Astrocyte (in vitro differentiated cells and primary cell): ENCODE measurements around the gene NEIL3. TPM values are rescaled to one million over a fixed set of nuclear protein-coding genes. Genes with fewer than 3 reads are reported as not detected.
A peak's percentile ranks its signal among the peaks of the same experiment; 100 is the strongest.

Experiments
- DNase-seq: peaks from one replicate; pipeline ENCODE4 v3.0.0-alpha.2; 2010; ENCODE audit warnings: low read depth
- FAIRE-seq: peaks from 2 replicates; lab custom pipeline; 2011; peaks lifted over from hg19 to GRCh38; lab: Jason Lieb, UNC
- H2AFZ ChIP-seq: 2 replicates; pipeline ENCODE4 v1.6.0; 2012; ENCODE audit warnings: low read depth, low read length, inconsistent platforms
- H3K27ac ChIP-seq: 2 replicates; pipeline ENCODE4 v1.5.1; 2011; ENCODE audit warnings: low read depth, low read length, inconsistent platforms
- H3K27me3 ChIP-seq: 2 replicates; pipeline ENCODE4 v1.6.0; 2011; ENCODE audit warnings: low read length, inconsistent platforms; ENCODE audit not compliant: insufficient read depth
- H3K36me3 ChIP-seq: 2 replicates; pipeline ENCODE4 v1.5.1; 2011; ENCODE audit warnings: low read length, inconsistent platforms; ENCODE audit not compliant: insufficient read depth
- H3K4me1 ChIP-seq: 2 replicates; pipeline ENCODE4 v1.5.1; 2011; ENCODE audit warnings: low read length, inconsistent platforms; ENCODE audit not compliant: insufficient read depth
- H3K4me2 ChIP-seq: 2 replicates; pipeline ENCODE4 v1.6.0; 2012; ENCODE audit warnings: low read length, inconsistent platforms
- H3K4me3 ChIP-seq: 2 replicates; pipeline ENCODE4 v1.5.1; 2011; ENCODE audit warnings: low read depth, mild to moderate bottlenecking, low read length, inconsistent platforms; ENCODE audit not compliant: insufficient read depth
- H3K79me2 ChIP-seq: 2 replicates; pipeline ENCODE4 v1.6.0; 2012; ENCODE audit warnings: mild to moderate bottlenecking, low read length, inconsistent platforms; ENCODE audit not compliant: insufficient read depth
- H3K9ac ChIP-seq: 2 replicates; pipeline ENCODE4 v1.6.0; 2012; ENCODE audit warnings: mild to moderate bottlenecking, low read length, inconsistent platforms
- H3K9me3 ChIP-seq: 2 replicates; pipeline ENCODE4 v1.5.1; 2012; ENCODE audit warnings: low read depth, mild to moderate bottlenecking, low read length, inconsistent platforms; ENCODE audit not compliant: insufficient read depth
- H4K20me1 ChIP-seq: 2 replicates; pipeline ENCODE4 v1.6.0; 2012; ENCODE audit warnings: low read length, inconsistent platforms; ENCODE audit not compliant: insufficient read depth
- H3K27ac Mint-ChIP-seq: one replicate; pipeline ENCODE4 v1.8.0; 2021; ENCODE audit warnings: mild to moderate bottlenecking, mixed read lengths; ENCODE audit not compliant: unreplicated experiment
- H3K27me3 Mint-ChIP-seq: one replicate; pipeline ENCODE4 v1.8.0; 2021; ENCODE audit warnings: low read depth, mixed read lengths; ENCODE audit not compliant: unreplicated experiment
- H3K36me3 Mint-ChIP-seq: one replicate; pipeline ENCODE4 v1.8.0; 2021; ENCODE audit warnings: low read depth, mixed read lengths; ENCODE audit not compliant: unreplicated experiment
- H3K4me1 Mint-ChIP-seq: one replicate; pipeline ENCODE4 v1.8.0; 2021; ENCODE audit warnings: low read depth, mixed read lengths; ENCODE audit not compliant: unreplicated experiment
- H3K4me3 Mint-ChIP-seq: one replicate; pipeline ENCODE4 v1.8.0; 2021; ENCODE audit warnings: mild to moderate bottlenecking, moderate library complexity, mixed read lengths; ENCODE audit not compliant: unreplicated experiment
- H3K9me3 Mint-ChIP-seq: one replicate; pipeline ENCODE4 v1.8.0; 2021; ENCODE audit warnings: mild to moderate bottlenecking, mixed read lengths; ENCODE audit not compliant: unreplicated experiment
- EZH2 ChIP-seq: IDR thresholded peaks from 2 replicates; pipeline ENCODE4 v1.6.1; 2012; ENCODE audit warnings: mild to moderate bottlenecking, low read length, inconsistent platforms; ENCODE audit not compliant: insufficient read depth
- total RNA-seq: library from RNA; stranded (reverse); gene quantifications from 2 replicates; pipeline ENCODE4 v1.2.1, GENCODE V29; 2021
- TF ChIP-seq, protein P1 (sequence below): IDR thresholded peaks from 2 replicates; pipeline ENCODE4 v1.5.1; 2011; ENCODE audit warnings: low read depth, mild to moderate bottlenecking, inconsistent platforms, low read length, moderate library complexity; ENCODE audit not compliant: insufficient read depth

The NEIL3 gene
- total RNA-seq, 1 donor from 2014 or later = 0.91 TPM

DNA sequence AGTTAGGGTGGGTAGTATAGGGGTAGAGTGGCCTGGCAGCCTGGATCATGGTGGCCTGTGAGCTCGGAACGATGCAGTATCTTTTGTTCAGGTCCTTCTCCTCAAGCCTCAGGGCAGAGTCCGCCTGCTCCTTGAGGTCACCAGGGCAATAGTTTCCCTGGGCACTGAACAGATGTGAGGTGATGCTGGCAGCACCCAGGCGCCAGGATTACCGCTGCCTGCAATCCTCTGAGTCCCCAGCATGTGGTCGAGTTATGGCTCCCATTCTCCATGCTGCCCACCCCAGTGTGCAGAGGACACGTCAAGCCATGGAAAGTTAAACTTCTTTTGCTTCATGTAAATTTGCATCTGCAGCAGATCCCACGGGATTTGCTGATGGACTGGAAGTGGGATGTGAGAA, 38.7 kb downstream of the NEIL3 start:
- Histone ChIP-seq H3K9me3 (no peaks in the 10 kb centered on the region), H2AFZ (no peak overlapping the region), H3K79me2 (no peaks in the 10 kb centered on the region), H3K4me2 (no peak overlapping the region), H3K4me1 (no peaks in the 10 kb centered on the region), H3K27me3 (no peaks in the 10 kb centered on the region), H3K4me3 (no peak overlapping the region), H3K9ac (no peak overlapping the region), H3K27ac (no peak overlapping the region), H3K36me3 (no peaks in the 10 kb centered on the region), H4K20me1 (no peaks in the 10 kb centered on the region)
- Mint-ChIP-seq H3K36me3 (no peaks in the 10 kb centered on the region), H3K9me3 (no peaks in the 10 kb centered on the region), H3K4me1 (no peaks in the 10 kb centered on the region), H3K27me3 (no peaks in the 10 kb centered on the region), H3K27ac (no peak overlapping the region), H3K4me3 (no peak overlapping the region)
- FAIRE-seq (no peak), DNase-seq (no peak)
- no peak for TF ChIP-seq EZH2
- TF ChIP-seq, protein P1, sequence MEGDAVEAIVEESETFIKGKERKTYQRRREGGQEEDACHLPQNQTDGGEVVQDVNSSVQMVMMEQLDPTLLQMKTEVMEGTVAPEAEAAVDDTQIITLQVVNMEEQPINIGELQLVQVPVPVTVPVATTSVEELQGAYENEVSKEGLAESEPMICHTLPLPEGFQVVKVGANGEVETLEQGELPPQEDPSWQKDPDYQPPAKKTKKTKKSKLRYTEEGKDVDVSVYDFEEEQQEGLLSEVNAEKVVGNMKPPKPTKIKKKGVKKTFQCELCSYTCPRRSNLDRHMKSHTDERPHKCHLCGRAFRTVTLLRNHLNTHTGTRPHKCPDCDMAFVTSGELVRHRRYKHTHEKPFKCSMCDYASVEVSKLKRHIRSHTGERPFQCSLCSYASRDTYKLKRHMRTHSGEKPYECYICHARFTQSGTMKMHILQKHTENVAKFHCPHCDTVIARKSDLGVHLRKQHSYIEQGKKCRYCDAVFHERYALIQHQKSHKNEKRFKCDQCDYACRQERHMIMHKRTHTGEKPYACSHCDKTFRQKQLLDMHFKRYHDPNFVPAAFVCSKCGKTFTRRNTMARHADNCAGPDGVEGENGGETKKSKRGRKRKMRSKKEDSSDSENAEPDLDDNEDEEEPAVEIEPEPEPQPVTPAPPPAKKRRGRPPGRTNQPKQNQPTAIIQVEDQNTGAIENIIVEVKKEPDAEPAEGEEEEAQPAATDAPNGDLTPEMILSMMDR = no peak

DNA sequence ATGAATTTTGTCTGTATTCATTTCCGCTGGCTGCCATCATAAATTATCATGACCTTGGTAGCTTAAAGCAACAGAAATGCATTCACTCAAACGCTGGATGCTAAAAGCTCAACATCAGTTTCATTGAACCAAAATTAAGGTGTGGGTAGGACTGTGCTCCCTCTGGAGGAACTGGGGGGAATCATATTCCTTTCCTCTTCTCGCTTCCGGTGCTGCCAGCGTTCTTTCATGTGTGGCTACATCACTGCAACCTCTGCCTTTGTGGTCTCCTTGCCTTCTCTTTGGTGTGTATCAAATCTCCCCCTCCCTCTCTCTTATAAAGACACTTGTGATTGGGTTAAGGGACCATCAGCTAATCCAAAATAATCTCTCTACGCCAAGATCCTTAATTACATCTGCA, 39.5 kb downstream of the NEIL3 start:
- Histone ChIP-seq H3K4me3 (no peak overlapping the region), H3K36me3 (no peaks in the 10 kb centered on the region), H3K27me3 (no peaks in the 10 kb centered on the region), H3K79me2 (no peaks in the 10 kb centered on the region), H3K4me2 (no peak overlapping the region), H2AFZ (no peak overlapping the region), H3K9ac (no peak overlapping the region), H3K27ac (no peak overlapping the region), H4K20me1 (no peaks in the 10 kb centered on the region), H3K4me1 (no peaks in the 10 kb centered on the region), H3K9me3 (no peaks in the 10 kb centered on the region)
- no peak for TF ChIP-seq EZH2
- TF ChIP-seq, protein P1 = no peak
- no peaks in the 10 kb centered on the region for H3K4me1 Mint-ChIP-seq
- FAIRE-seq (no peak), DNase-seq (no peak)
- no peak overlapping the region for H3K4me3 Mint-ChIP-seq
- H3K9me3 Mint-ChIP-seq = no peaks in the 10 kb centered on the region
- no peaks in the 10 kb centered on the region for H3K27me3 Mint-ChIP-seq
- no peaks in the 10 kb centered on the region for H3K36me3 Mint-ChIP-seq
- H3K27ac Mint-ChIP-seq = no peak overlapping the region

DNA sequence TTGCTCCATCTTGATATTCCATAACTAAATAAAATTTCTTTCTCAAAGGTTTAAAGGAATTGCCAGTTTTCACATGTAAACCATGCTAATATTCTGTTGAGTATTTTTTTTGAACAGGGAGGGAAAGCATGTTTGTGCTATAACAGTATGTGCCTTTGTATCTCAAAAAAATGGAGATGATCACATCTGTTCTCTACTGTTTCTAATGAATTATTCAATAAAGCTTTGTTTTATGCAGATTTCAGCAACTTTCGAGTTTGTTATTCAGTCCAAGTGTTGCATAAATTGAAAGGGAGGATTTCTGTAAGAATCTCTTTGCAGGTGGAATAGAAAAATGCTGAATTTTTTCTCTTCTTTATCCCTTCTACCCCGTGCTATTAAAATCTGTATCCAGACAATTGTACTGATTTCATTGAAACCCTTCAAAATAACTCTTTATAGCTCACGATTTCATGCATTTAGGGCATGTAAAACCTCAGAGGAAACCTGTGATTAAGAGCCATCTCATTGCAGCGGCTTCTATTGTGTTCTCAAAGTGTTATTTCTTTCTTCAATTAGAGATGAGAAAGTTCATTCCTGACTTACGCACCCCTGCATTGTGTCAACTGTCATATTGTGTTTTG, 42.1 kb downstream of the NEIL3 start:
- Mint-ChIP-seq H3K4me1 (no peaks in the 10 kb centered on the region), H3K27me3 (no peaks in the 10 kb centered on the region), H3K36me3 (no peaks in the 10 kb centered on the region), H3K27ac (no peak overlapping the region), H3K9me3 (no peaks in the 10 kb centered on the region), H3K4me3 (no peak overlapping the region)
- Histone ChIP-seq H3K4me3 (no peak overlapping the region), H3K27me3 (no peaks in the 10 kb centered on the region), H3K27ac (no peak overlapping the region), H3K36me3 (no peaks in the 10 kb centered on the region), H2AFZ (no peak overlapping the region), H3K9me3 (no peaks in the 10 kb centered on the region), H3K4me2 (no peak overlapping the region), H3K4me1 (no peaks in the 10 kb centered on the region), H3K9ac (no peak overlapping the region), H4K20me1 (no peaks in the 10 kb centered on the region), H3K79me2 (no peaks in the 10 kb centered on the region)
- FAIRE-seq (peak; percentile 34), DNase-seq (no peak)
- TF ChIP-seq EZH2 = no peak
- TF ChIP-seq, protein P1 = no peak
